K562 (cell line): ENCODE results near the gene AASDH. TPM values are rescaled to one million over a fixed set of nuclear protein-coding genes. Genes with fewer than 3 reads are reported as not detected.

Source experiments
- ATAC-seq: fragments of 200-7000 bp; cut with Tn5 transposase; 3 replicates; pipeline ENCODE4 v1.9.1; 2020; ENCODE audit warnings: moderate library complexity
- BruUV-seq: library from RNA; stranded (reverse); fragments of 400-500 nt; replicated peaks from 2 replicates; lab custom pipeline; 2021; lab: Mats Ljungman, UMichigan
- CTCF ChIA-PET: fragments of 300-600 bp; formaldehyde crosslinking; extraction: SDS; loops from one replicate; lab custom pipeline; 2021; ENCODE audit warnings: low intra/inter-chr PET ratio; lab: Yijun Ruan, JAX
- POLR2A ChIA-PET: fragments of 300-600, 350-650 bp; sonication (Branson Sonifier 250); formaldehyde crosslinking; extraction: SDS; loops from one replicate; lab custom pipeline; 2021; ENCODE audit warnings: antibody characterized with exemption, inconsistent platforms; lab: Yijun Ruan, JAX
- DNase-seq, 4 experiments: peaks; one replicate each; pipeline versions ENCODE4 v3.0.0 to v3.0.0-alpha.2; 2011 to 2018; ENCODE audit warnings: low spot score in 3 of 4, mixed read lengths in 3 of 4; ENCODE audit errors: extremely low read depth in 1 of 4
- FAIRE-seq: peaks from 2 replicates; lab custom pipeline; 2011; peaks lifted over from hg19 to GRCh38; lab: Jason Lieb, UNC
- H2AFZ ChIP-seq: 2 replicates; pipeline ENCODE4 v1.6.0; 2011; ENCODE audit warnings: low read depth, low read length, control low read depth, inconsistent platforms
- H3K27ac ChIP-seq: fragments of 200-600 bp; 3 replicates; pipeline ENCODE4 v1.8.0; 2011; ENCODE audit warnings: low read depth, mild to moderate bottlenecking, control low read depth, inconsistent platforms, low read length, moderate library complexity, mixed read lengths; ENCODE audit errors: extremely low read depth
- H3K27me3 ChIP-seq, 2 experiments: fragments of 300-600 bp in 1 of 2; 2 replicates in 1 of 2; 3 replicates in 1 of 2; pipeline versions ENCODE4 v1.6.0 to v1.8.0; 2011; ENCODE audit warnings: inconsistent platforms in 2 of 2, low read length in 2 of 2, mild to moderate bottlenecking in 1 of 2, mixed read lengths in 1 of 2, moderate library complexity in 1 of 2; ENCODE audit not compliant: control insufficient read depth in 2 of 2, insufficient read depth in 2 of 2
- H3K36me3 ChIP-seq: fragments of 300-600 bp; 3 replicates; pipeline ENCODE4 v1.8.0; 2011; ENCODE audit warnings: mild to moderate bottlenecking, low read length, inconsistent platforms; ENCODE audit not compliant: control insufficient read depth, insufficient read depth
- H3K4me1 ChIP-seq, 2 experiments: fragments of 200-600 bp in 1 of 2; replicated peaks in 1 of 2; 2 replicates in 1 of 2; 3 replicates in 1 of 2; pipeline versions ENCODE4 v1.5.1 to v1.8.0; 2011; ENCODE audit warnings: inconsistent platforms in 2 of 2, low read length in 2 of 2, mild to moderate bottlenecking in 1 of 2, mixed read lengths in 1 of 2, moderate library complexity in 1 of 2; ENCODE audit not compliant: control insufficient read depth in 2 of 2, insufficient read depth in 2 of 2
- H3K4me2 ChIP-seq: 2 replicates; pipeline ENCODE4 v1.6.1; 2011; ENCODE audit warnings: low read length, control low read depth, inconsistent platforms, mixed read lengths; ENCODE audit not compliant: insufficient read depth
- H3K4me3 ChIP-seq: fragments of 200-600 bp; sonication (generic), shearing (Covaris generic); 2 replicates; pipeline ENCODE4 v1.5.1; 2016; ENCODE audit warnings: control low read depth, inconsistent platforms
- H3K79me2 ChIP-seq: fragments of 200-600 bp; 3 replicates; pipeline ENCODE4 v1.8.0; 2011; ENCODE audit warnings: low read length, inconsistent platforms; ENCODE audit not compliant: control insufficient read depth, insufficient read depth
- H3K9ac ChIP-seq, 2 experiments: 2 replicates each; pipeline versions ENCODE4 v1.6.0 to v1.6.1; 2011; ENCODE audit warnings: low read depth in 2 of 2, low read length in 2 of 2, control low read depth in 1 of 2, inconsistent platforms in 1 of 2, mild to moderate bottlenecking in 1 of 2, mixed read lengths in 1 of 2; ENCODE audit not compliant: insufficient read depth in 1 of 2
- H3K9me1 ChIP-seq: one replicate; pipeline ENCODE4 v1.6.0; 2011; ENCODE audit warnings: inconsistent platforms, mild to moderate bottlenecking, low read length, moderate library complexity; ENCODE audit not compliant: control insufficient read depth, insufficient read depth
- H3K9me3 ChIP-seq: replicated peaks from 2 replicates; pipeline ENCODE4 v1.5.1; 2011; ENCODE audit warnings: low read depth, low read length, inconsistent platforms; ENCODE audit not compliant: control insufficient read depth, insufficient read depth
- H4K20me1 ChIP-seq: replicated peaks from 2 replicates; pipeline ENCODE4 v1.6.1; 2011; ENCODE audit warnings: low read length, inconsistent platforms, mixed read lengths; ENCODE audit not compliant: control insufficient read depth, insufficient read depth
- DEAF1 ChIP-seq: fragments of 450-650 bp; formaldehyde crosslinking; IDR thresholded peaks from 2 replicates; pipeline ENCODE4 v1.4.0; 2020; ENCODE audit warnings: mild to moderate bottlenecking, moderate library complexity
- EWSR1 ChIP-seq: fragments of 450-650 bp; IDR thresholded peaks from 2 replicates; pipeline ENCODE4 v1.6.1; 2018; ENCODE audit warnings: borderline replicate concordance, mild to moderate bottlenecking, low read depth, moderate library complexity; ENCODE audit not compliant: partially characterized antibody
- GABPA ChIP-seq: fragments of 200-800 bp; sonication (Bioruptor generic); conservative IDR thresholded peaks from 2 replicates; pipeline ENCODE4 v1.6.1; 2016; ENCODE audit warnings: low read depth, missing genetic modification characterization, missing compliant biosample characterization
- KLF1 ChIP-seq: fragments of 450-650 bp; IDR thresholded peaks from 2 replicates; pipeline ENCODE4 v1.6.1; 2016; ENCODE audit warnings: missing genetic modification characterization, missing compliant biosample characterization
- ZNF174 ChIP-seq: fragments of 250-450 bp; sonication (Bioruptor Pico); IDR thresholded peaks from 2 replicates; pipeline ENCODE4 v1.4.0; 2020; ENCODE audit warnings: mild to moderate bottlenecking
- ZNF324 ChIP-seq: fragments of 250-450 bp; sonication (Bioruptor Pico); IDR thresholded peaks from 2 replicates; pipeline ENCODE4 v1.4.0; 2020; ENCODE audit warnings: mild to moderate bottlenecking
- ZNF384 ChIP-seq: IDR thresholded peaks from 2 replicates; pipeline ENCODE4 v1.6.1; 2012; ENCODE audit warnings: low read depth, low read length, improper control_type of control experiment
- ZNF41 ChIP-seq: fragments of 250-450 bp; sonication (Bioruptor Pico); conservative IDR thresholded peaks from 2 replicates; pipeline ENCODE4 v1.4.0; 2020; ENCODE audit warnings: mild to moderate bottlenecking
- ZNF507 ChIP-seq: conservative IDR thresholded peaks from 2 replicates; pipeline ENCODE4 v1.6.1; 2017; ENCODE audit warnings: missing genetic modification characterization, missing compliant biosample characterization
- ZNF583 ChIP-seq: fragments of 250-450 bp; sonication (Bioruptor Pico); IDR thresholded peaks from 2 replicates; pipeline ENCODE4 v1.4.0; 2020
- ZNF717 ChIP-seq: fragments of 250-450 bp; sonication (Bioruptor Pico); IDR thresholded peaks from 2 replicates; pipeline ENCODE4 v1.5.0; 2021
- WGBS: fragments of 100-300 bp; shearing (Covaris generic); methylation state at CpG from one replicate; pipeline ENCODE4 v1.1.6; 2016; ENCODE audit warnings: low coverage, mixed read lengths; ENCODE audit not compliant: insufficient coverage; ENCODE audit errors: missing lambda C conversion rate; 5-methylcytosine and 5-hydroxymethylcytosine counted together
- in situ Hi-C: fragments of 300-500 bp; cut with MboI; formaldehyde crosslinking; loops from 4 replicates; pipeline ENCODE4 v1.15.0; 2018; ENCODE audit warnings: inconsistent platforms, mixed read lengths
- intact Hi-C: fragments of 100-400 bp; cut with micrococcal nuclease; formaldehyde crosslinking; loops from 2 replicates; pipeline ENCODE4 v1.14.2; 2022
- polyA plus RNA-seq, 8 experiments: library from polyadenylated mRNA; depleted of rRNA in 4 of 8; stranded (reverse) in 5 of 8; unstranded in 3 of 8; fragments of >200 nt; fragmentation: Nextera tagmentation in 2 of 8; fragmentation: Illumina TruSeq in 1 of 8; extraction: Ambion mirVana in 2 of 8; extraction: Trizol in 1 of 8; gene quantifications; 2 replicates each; pipeline versions ENCODE4 v1.2.1 to v1.2.3, GENCODE V29; 2011 to 2014; ENCODE audit warnings: inconsistent platforms in 1 of 8, missing spikeins in 1 of 8
- total RNA-seq, 7 experiments: library from RNA; depleted of rRNA in 6 of 7; stranded (reverse); fragments of >200 nt in 6 of 7; fragmentation: Illumina TruSeq in 2 of 7; extraction: Trizol in 2 of 7; gene quantifications; 2 replicates each; pipeline versions ENCODE4 v1.2.1 to v1.2.3, GENCODE V29; 2011 to 2021; ENCODE audit warnings: low replicate concordance in 1 of 7
- TF ChIP-seq, protein P1 (sequence below): fragments of 250-450 bp; sonication (Bioruptor Pico); IDR thresholded peaks from 2 replicates; pipeline ENCODE4 v1.5.0; 2021
- TF ChIP-seq, protein P2 (sequence below): fragments of 450-650 bp; IDR thresholded peaks from 2 replicates; pipeline ENCODE4 v1.6.1; 2018; ENCODE audit not compliant: partially characterized antibody

AASDH gene
- total and polyA plus RNA-seq, 9 of the 15 experiments (the other 6 are each of a cell fraction or from before 2014, with no cell fraction given) = 8.6 to 29.7 (median 13.7) TPM

GRCh38 chr4:56371426-56372220 lies 15.7 kb downstream of the AASDH start:
- no peaks in the 10 kb centered on the region for H3K79me2 ChIP-seq
- H3K9me3 ChIP-seq = no peaks in the 10 kb centered on the region
- ATAC-seq (no peak), FAIRE-seq (no peak), DNase-seq (no peak)
- no peaks in the 10 kb centered on the region for H3K9me1 ChIP-seq
- WGBS = 48% methylated on average over 8 of the region's 8 CpGs
- POLR2A ChIA-PET = no interaction called here
- H3K27ac ChIP-seq = no peak overlapping the region
- no peaks in the 10 kb centered on the region; a peak in 1 of 5 replicates for H3K4me1 ChIP-seq
- H2AFZ ChIP-seq = no peak overlapping the region
- H3K36me3 ChIP-seq = peaks cover 12% of the 10 kb centered on the region; the same call in 1 of the 3 replicates
- no peak overlapping the region for H3K9ac ChIP-seq
- CTCF ChIA-PET = no interaction called here
- in situ Hi-C loops = no loop called here
- no peak overlapping the region for H3K4me3 ChIP-seq
- H4K20me1 ChIP-seq = no peaks in the 10 kb centered on the region
- BruUV-seq = no TSS peak
- no peak overlapping the region for H3K4me2 ChIP-seq
- TF ChIP-seq ZNF174 (CRISPR knock-in tag) = no peak
- TF ChIP-seq EWSR1 = no peak
- TF ChIP-seq, protein P1, sequence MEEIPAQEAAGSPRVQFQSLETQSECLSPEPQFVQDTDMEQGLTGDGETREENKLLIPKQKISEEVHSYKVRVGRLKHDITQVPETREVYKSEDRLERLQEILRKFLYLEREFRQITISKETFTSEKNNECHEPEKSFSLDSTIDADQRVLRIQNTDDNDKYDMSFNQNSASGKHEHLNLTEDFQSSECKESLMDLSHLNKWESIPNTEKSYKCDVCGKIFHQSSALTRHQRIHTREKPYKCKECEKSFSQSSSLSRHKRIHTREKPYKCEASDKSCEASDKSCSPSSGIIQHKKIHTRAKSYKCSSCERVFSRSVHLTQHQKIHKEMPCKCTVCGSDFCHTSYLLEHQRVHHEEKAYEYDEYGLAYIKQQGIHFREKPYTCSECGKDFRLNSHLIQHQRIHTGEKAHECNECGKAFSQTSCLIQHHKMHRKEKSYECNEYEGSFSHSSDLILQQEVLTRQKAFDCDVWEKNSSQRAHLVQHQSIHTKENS = no peak
- TF ChIP-seq ZNF324 (CRISPR knock-in tag) = no peak
- TF ChIP-seq DEAF1 (CRISPR knock-in tag) = no peak
- TF ChIP-seq ZNF384 = no peak
- no peak for TF ChIP-seq ZNF507 (tag)
- TF ChIP-seq ZNF583 (CRISPR knock-in tag) = no peak
- no peak for TF ChIP-seq KLF1 (tag)
- TF ChIP-seq ZNF41 (CRISPR knock-in tag) = no peak
- no peak for TF ChIP-seq GABPA (tag)
- no peak for TF ChIP-seq ZNF717 (CRISPR knock-in tag)
- TF ChIP-seq, protein P2, sequence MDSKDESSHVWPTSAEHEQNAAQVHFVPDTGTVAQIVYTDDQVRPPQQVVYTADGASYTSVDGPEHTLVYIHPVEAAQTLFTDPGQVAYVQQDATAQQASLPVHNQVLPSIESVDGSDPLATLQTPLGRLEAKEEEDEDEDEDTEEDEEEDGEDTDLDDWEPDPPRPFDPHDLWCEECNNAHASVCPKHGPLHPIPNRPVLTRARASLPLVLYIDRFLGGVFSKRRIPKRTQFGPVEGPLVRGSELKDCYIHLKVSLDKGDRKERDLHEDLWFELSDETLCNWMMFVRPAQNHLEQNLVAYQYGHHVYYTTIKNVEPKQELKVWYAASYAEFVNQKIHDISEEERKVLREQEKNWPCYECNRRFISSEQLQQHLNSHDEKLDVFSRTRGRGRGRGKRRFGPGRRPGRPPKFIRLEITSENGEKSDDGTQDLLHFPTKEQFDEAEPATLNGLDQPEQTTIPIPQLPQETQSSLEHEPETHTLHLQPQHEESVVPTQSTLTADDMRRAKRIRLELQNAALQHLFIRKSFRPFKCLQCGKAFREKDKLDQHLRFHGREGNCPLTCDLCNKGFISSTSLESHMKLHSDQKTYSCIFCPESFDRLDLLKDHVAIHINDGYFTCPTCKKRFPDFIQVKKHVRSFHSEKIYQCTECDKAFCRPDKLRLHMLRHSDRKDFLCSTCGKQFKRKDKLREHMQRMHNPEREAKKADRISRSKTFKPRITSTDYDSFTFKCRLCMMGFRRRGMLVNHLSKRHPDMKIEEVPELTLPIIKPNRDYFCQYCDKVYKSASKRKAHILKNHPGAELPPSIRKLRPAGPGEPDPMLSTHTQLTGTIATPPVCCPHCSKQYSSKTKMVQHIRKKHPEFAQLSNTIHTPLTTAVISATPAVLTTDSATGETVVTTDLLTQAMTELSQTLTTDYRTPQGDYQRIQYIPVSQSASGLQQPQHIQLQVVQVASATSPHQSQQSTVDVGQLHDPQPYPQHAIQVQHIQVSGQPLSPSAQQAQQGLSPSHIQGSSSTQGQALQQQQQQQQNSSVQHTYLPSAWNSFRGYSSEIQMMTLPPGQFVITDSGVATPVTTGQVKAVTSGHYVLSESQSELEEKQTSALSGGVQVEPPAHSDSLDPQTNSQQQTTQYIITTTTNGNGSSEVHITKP = no peak
- no peaks in the 10 kb centered on the region for H3K27me3 ChIP-seq
- intact Hi-C loops = no loop called here
